Mammary epithelial cell (primary cell): ENCODE results near the gene PC.

Experiments
- EZH2 ChIP-seq: IDR thresholded peaks from 2 replicates; pipeline ENCODE4 v1.6.1; 2012; ENCODE audit warnings: low read length, inconsistent platforms, borderline replicate concordance
- TF ChIP-seq, protein P1 (sequence below), 2 donors: IDR thresholded peaks in 1 of 2; conservative IDR thresholded peaks in 1 of 2; 2 replicates each; pipeline ENCODE4 v1.5.1; 2011 to 2012; ENCODE audit warnings: inconsistent platforms in 2 of 2, low read length in 2 of 2, mild to moderate bottlenecking in 2 of 2, control low read depth in 1 of 2, low read depth in 1 of 2; ENCODE audit not compliant: insufficient read depth in 1 of 2; ENCODE audit errors: extremely low read depth in 1 of 2

DNA sequence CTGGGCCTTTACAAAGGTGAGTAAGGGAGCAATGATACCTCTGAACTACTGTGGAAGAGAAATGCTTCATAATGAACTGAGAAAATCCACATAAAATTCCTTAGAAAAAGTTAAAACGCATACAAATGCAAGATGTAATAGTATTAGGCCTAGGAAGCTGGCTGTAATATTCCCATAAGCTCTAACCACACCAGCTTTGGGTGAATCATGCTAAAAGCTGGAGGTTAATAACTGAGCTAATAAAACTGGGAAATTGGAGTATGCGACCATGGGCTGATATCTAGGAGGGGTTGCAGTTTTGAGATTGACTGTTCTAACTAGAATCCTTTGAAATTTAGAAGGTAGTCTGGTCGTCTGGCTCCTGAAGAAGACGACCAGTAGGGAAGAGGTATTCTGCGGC lies 143.5 kb downstream of the PC start:
- no peak for TF ChIP-seq EZH2
- TF ChIP-seq, protein P1, sequence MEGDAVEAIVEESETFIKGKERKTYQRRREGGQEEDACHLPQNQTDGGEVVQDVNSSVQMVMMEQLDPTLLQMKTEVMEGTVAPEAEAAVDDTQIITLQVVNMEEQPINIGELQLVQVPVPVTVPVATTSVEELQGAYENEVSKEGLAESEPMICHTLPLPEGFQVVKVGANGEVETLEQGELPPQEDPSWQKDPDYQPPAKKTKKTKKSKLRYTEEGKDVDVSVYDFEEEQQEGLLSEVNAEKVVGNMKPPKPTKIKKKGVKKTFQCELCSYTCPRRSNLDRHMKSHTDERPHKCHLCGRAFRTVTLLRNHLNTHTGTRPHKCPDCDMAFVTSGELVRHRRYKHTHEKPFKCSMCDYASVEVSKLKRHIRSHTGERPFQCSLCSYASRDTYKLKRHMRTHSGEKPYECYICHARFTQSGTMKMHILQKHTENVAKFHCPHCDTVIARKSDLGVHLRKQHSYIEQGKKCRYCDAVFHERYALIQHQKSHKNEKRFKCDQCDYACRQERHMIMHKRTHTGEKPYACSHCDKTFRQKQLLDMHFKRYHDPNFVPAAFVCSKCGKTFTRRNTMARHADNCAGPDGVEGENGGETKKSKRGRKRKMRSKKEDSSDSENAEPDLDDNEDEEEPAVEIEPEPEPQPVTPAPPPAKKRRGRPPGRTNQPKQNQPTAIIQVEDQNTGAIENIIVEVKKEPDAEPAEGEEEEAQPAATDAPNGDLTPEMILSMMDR (conservative IDR thresholded peaks at IDR 0.05 in 1 of 2, IDR thresholded peaks at IDR 0.05 in 1 of 2; ENCODE audit: extremely low read depth in 1 of 2, insufficient read depth in 1 of 2, low read depth in 1 of 2, low read length in 2 of 2), result no peak
